ENCODE data around the gene ADRA2A.

ADRA2A gene

GRCh38 chr10:111076682-111077478, at the start of gene ADRA2A:
TSS of gene ADRA2A (plus strand) at chr10:111077029. CDS start at chr10:111077997, 968 bp downstream.
- DNase-seq (ENCODE audit: low read depth in 2 of 2) = no peak

- no peak for DNase-seq (ENCODE audit: low read depth in 2 of 2)
Measured at GRCh38 chr10:111030042-111030750, 46.6 kb upstream of the ADRA2A start.

- DNase-seq (ENCODE audit: low read depth in 2 of 2) = no peak
Measured at GRCh38 chr10:111034598-111035310, 42.1 kb upstream of the ADRA2A start.

GRCh38 chr10:111035542-111035941, 41.3 kb upstream of the ADRA2A start:
- DNase-seq (ENCODE audit: low read depth in 2 of 2) = no peak

- no peak for DNase-seq (ENCODE audit: low read depth in 2 of 2)
Measured at GRCh38 chr10:111037858-111038257, 39.0 kb upstream of the ADRA2A start.

GRCh38 chr10:111039522-111039921, 37.3 kb upstream of the ADRA2A start:
- DNase-seq (ENCODE audit: low read depth in 2 of 2) = no peak

GRCh38 chr10:111057006-111057405, 19.8 kb upstream of the ADRA2A start:
- no peak for DNase-seq (ENCODE audit: low read depth in 2 of 2)

GRCh38 chr10:111063471-111063870, 13.4 kb upstream of the ADRA2A start:
- DNase-seq (ENCODE audit: low read depth in 2 of 2) = no peak

- DNase-seq (ENCODE audit: low read depth in 2 of 2) = no peak
Measured at GRCh38 chr10:111072232-111072631, 4.6 kb upstream of the ADRA2A start.

- DNase-seq (ENCODE audit: low read depth in 2 of 2) = no peak
Measured at GRCh38 chr10:111075577-111076185, 1.1 kb upstream of the ADRA2A start.

GRCh38 chr10:111076191-111076681, 593 bp upstream of the ADRA2A start:
- peak in 1 of 2 donors; percentile 27 for DNase-seq (ENCODE audit: low read depth in 2 of 2)

GRCh38 chr10:111077479-111077784, 603 bp downstream of the ADRA2A start:
- no peak for DNase-seq (ENCODE audit: low read depth in 2 of 2)

- DNase-seq (ENCODE audit: low read depth in 2 of 2) = no peak
Measured at GRCh38 chr10:111077785-111078504, 1.1 kb downstream of the ADRA2A start.

- no peak for DNase-seq (ENCODE audit: low read depth in 2 of 2)
Measured at GRCh38 chr10:111078505-111079185, 1.8 kb downstream of the ADRA2A start.

GRCh38 chr10:111079241-111079760, 2.5 kb downstream of the ADRA2A start:
- DNase-seq (ENCODE audit: low read depth in 2 of 2) = no peak

- DNase-seq (ENCODE audit: low read depth in 2 of 2) = no peak
Measured at GRCh38 chr10:111079781-111080180, 3.0 kb downstream of the ADRA2A start.

- DNase-seq (ENCODE audit: low read depth in 2 of 2) = no peak
Measured at GRCh38 chr10:111080224-111080623, 3.4 kb downstream of the ADRA2A start.

GRCh38 chr10:111081595-111081994, 4.8 kb downstream of the ADRA2A start:
- no peak for DNase-seq (ENCODE audit: low read depth in 2 of 2)

- DNase-seq (ENCODE audit: low read depth in 2 of 2) = no peak
Measured at GRCh38 chr10:111082102-111082975, 5.5 kb downstream of the ADRA2A start.
